NK-92 treated with Interleukin-12 subunit alpha and Interleukin-12 subunit beta, amount 100 ng/mL, for 24 hours (cell line): Measurements from ENCODE around the gene RPS4Y1.
A peak's percentile ranks its signal among the peaks of the same experiment; 100 is the strongest.

Experiments
- DNase-seq: peaks from one replicate; lab custom pipeline; 2025; lab: John Stamatoyannopoulos, UW

RPS4Y1 gene

GRCh38 chrY:2883561-2883960 is 42.2 kb downstream of the RPS4Y1 start:
- DNase-seq = no peak

- no peak for DNase-seq
These were observed 44.5 kb downstream of the RPS4Y1 start for GRCh38 chrY:2885880-2886279.

GRCh38 chrY:2887386-2887785 is 46.0 kb downstream of the RPS4Y1 start:
- peak; percentile 1 for DNase-seq

- no peak for DNase-seq
These were observed 46.6 kb downstream of the RPS4Y1 start for GRCh38 chrY:2887955-2888354.

- DNase-seq = no peak
These were observed 52.1 kb downstream of the RPS4Y1 start for GRCh38 chrY:2893471-2893870.

- no peak for DNase-seq
These were observed 54.6 kb downstream of the RPS4Y1 start for GRCh38 chrY:2896050-2896449.

GRCh38 chrY:2907356-2907755 is 66.0 kb downstream of the RPS4Y1 start:
- DNase-seq = no peak

GRCh38 chrY:2913066-2913815 is 71.8 kb downstream of the RPS4Y1 start:
- DNase-seq = no peak
